ENCODE measurements around the gene TMEM106C. TPM values are rescaled to one million over a fixed set of nuclear protein-coding genes. Genes with fewer than 3 reads are reported as not detected.

TMEM106C gene
- total and polyA plus RNA-seq, 2 of the 13 experiments (the other 11 are each of a cell fraction or from before 2014, with no cell fraction given) = 132 to 192 TPM

- TF ChIP-seq, protein P1, sequence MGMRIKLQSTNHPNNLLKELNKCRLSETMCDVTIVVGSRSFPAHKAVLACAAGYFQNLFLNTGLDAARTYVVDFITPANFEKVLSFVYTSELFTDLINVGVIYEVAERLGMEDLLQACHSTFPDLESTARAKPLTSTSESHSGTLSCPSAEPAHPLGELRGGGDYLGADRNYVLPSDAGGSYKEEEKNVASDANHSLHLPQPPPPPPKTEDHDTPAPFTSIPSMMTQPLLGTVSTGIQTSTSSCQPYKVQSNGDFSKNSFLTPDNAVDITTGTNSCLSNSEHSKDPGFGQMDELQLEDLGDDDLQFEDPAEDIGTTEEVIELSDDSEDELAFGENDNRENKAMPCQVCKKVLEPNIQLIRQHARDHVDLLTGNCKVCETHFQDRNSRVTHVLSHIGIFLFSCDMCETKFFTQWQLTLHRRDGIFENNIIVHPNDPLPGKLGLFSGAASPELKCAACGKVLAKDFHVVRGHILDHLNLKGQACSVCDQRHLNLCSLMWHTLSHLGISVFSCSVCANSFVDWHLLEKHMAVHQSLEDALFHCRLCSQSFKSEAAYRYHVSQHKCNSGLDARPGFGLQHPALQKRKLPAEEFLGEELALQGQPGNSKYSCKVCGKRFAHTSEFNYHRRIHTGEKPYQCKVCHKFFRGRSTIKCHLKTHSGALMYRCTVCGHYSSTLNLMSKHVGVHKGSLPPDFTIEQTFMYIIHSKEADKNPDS (CRISPR knock-in tag; IDR thresholded peaks at IDR 0.05) = no peak; the same call in 1 of the 2 replicates
- TF ChIP-seq ZNF121 (CRISPR knock-in tag; IDR thresholded peaks at IDR 0.05) = no peak
- TF ChIP-seq MED8 (CRISPR knock-in tag; IDR thresholded peaks at IDR 0.05; ENCODE audit: insufficient replicate concordance) = no peak
- TF ChIP-seq ZNF44 (CRISPR knock-in tag; IDR thresholded peaks at IDR 0.05) = no peak
- no peak for TF ChIP-seq DBP (CRISPR knock-in tag; IDR thresholded peaks at IDR 0.05; ENCODE audit: not compliant biosample characterization)
- TF ChIP-seq SNAPC2 (CRISPR knock-in tag; IDR thresholded peaks at IDR 0.05) = no peak
- no peak for TF ChIP-seq ETV6 (CRISPR knock-in tag; conservative IDR thresholded peaks at IDR 0.05)
- TF ChIP-seq FOSL2 (CRISPR knock-in tag; IDR thresholded peaks at IDR 0.05) = no peak
- TF ChIP-seq, protein P2, sequence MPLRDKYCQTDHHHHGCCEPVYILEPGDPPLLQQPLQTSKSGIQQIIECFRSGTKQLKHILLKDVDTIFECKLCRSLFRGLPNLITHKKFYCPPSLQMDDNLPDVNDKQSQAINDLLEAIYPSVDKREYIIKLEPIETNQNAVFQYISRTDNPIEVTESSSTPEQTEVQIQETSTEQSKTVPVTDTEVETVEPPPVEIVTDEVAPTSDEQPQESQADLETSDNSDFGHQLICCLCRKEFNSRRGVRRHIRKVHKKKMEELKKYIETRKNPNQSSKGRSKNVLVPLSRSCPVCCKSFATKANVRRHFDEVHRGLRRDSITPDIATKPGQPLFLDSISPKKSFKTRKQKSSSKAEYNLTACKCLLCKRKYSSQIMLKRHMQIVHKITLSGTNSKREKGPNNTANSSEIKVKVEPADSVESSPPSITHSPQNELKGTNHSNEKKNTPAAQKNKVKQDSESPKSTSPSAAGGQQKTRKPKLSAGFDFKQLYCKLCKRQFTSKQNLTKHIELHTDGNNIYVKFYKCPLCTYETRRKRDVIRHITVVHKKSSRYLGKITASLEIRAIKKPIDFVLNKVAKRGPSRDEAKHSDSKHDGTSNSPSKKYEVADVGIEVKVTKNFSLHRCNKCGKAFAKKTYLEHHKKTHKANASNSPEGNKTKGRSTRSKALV (CRISPR knock-in tag; IDR thresholded peaks at IDR 0.05) = peak; percentile 29; the same call in 1 of the 2 replicates
- TF ChIP-seq POGK (CRISPR knock-in tag; conservative IDR thresholded peaks at IDR 0.05) = no peak
- no peak for TF ChIP-seq SUZ12 (IDR thresholded peaks at IDR 0.05; ENCODE audit: low read depth, low read length)
- no peak for TF ChIP-seq IRF2 (CRISPR knock-in tag; IDR thresholded peaks at IDR 0.05)
- TF ChIP-seq NRL (CRISPR knock-in tag; IDR thresholded peaks at IDR 0.05; ENCODE audit: borderline replicate concordance) = no peak
- TF ChIP-seq STAT5B (CRISPR knock-in tag; IDR thresholded peaks at IDR 0.05) = no peak
- no peak; the same call in 1 of the 2 replicates for TF ChIP-seq ZNF501 (CRISPR knock-in tag; IDR thresholded peaks at IDR 0.05)
- TF ChIP-seq, protein P3, sequence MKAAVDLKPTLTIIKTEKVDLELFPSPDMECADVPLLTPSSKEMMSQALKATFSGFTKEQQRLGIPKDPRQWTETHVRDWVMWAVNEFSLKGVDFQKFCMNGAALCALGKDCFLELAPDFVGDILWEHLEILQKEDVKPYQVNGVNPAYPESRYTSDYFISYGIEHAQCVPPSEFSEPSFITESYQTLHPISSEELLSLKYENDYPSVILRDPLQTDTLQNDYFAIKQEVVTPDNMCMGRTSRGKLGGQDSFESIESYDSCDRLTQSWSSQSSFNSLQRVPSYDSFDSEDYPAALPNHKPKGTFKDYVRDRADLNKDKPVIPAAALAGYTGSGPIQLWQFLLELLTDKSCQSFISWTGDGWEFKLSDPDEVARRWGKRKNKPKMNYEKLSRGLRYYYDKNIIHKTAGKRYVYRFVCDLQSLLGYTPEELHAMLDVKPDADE (CRISPR knock-in tag; IDR thresholded peaks at IDR 0.05) = no peak
- TF ChIP-seq KLF16 (CRISPR knock-in tag; IDR thresholded peaks at IDR 0.05) = no peak
- TF ChIP-seq, protein P4, sequence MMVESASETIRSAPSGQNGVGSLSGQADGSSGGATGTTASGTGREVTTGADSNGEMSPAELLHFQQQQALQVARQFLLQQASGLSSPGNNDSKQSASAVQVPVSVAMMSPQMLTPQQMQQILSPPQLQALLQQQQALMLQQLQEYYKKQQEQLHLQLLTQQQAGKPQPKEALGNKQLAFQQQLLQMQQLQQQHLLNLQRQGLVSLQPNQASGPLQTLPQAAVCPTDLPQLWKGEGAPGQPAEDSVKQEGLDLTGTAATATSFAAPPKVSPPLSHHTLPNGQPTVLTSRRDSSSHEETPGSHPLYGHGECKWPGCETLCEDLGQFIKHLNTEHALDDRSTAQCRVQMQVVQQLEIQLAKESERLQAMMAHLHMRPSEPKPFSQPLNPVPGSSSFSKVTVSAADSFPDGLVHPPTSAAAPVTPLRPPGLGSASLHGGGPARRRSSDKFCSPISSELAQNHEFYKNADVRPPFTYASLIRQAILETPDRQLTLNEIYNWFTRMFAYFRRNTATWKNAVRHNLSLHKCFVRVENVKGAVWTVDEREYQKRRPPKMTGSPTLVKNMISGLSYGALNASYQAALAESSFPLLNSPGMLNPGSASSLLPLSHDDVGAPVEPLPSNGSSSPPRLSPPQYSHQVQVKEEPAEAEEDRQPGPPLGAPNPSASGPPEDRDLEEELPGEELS (CRISPR knock-in tag; IDR thresholded peaks at IDR 0.05) = peak; percentile 23; the same call in 1 of the 2 replicates
Observed at GRCh38 chr12:48004053-48004941, 40.9 kb downstream of the TMEM106C start, which contains the start of gene COL2A1 (continued).

Data from HepG2 (cell line).